NCI-H2029 treated with DMSO at 0.1 percent for 48 hours (cell line): Measurements from ENCODE around the gene FNDC3B.

Experiments used
- DNase-seq: peaks from one replicate; lab custom pipeline; 2025; lab: John Stamatoyannopoulos, UW

Gene FNDC3B

GRCh38 chr3:172150268-172150667 is 110.9 kb downstream of the FNDC3B start:
- DNase-seq, result no peak

DNA sequence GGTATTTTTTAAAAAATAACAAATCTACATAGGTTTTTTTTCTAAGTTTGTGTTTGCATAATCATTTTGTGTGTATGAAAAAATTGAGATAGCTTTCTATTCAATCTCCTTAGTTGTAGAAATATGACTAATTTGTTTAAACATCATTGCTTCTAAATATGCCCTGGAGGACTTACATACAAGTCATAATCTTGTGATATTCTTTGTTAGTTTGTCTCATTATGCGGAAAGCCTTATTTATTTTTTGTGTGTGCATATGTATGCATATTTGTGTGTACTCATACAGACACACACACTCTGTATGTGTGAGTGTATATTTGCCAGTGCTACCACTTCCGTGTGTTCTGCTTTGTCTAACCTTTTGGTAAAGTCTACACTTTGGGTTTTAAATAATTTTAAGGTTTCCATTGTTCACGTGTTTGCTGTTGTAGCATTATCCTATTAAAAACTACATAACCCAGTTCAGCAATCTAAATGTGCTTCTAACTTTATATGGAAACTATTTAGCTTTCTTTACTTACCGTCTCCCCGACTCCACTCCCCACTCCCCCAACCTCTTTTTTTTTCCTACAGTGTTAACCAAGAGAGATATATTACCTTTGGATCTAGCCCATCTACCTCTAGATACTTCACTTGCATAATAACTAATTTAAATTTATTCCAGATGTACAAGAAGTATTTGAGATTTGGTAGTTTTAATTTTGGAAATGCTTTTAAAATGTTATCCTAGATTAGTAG is 111.7 kb downstream of the FNDC3B start:
- DNase-seq, result no peak

- DNase-seq, result no peak
Observed at GRCh38 chr3:172151651-172152649, 112.6 kb downstream of the FNDC3B start.

DNA sequence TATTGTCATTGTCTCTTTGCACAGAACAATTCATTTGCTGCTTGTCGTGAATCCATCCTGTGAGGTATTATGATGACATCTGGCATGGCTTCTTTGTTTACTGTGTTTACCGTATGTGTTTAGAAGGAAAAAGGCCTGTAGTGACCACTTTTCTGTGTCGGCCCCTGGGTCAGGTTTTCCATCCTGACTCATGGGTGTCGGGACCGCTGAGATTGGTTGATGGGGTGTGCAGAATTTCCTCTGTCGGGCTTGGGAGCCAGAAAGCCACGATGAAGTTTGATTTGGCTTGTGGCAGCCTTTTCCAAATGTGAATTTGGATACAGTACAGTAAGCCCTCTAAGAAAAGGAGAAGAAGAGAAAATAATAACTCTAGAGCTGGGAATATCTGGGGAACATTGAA is 113.5 kb downstream of the FNDC3B start:
- DNase-seq, result no peak

GRCh38 chr3:172153335-172153861 is 114.0 kb downstream of the FNDC3B start:
- DNase-seq, result no peak

- DNase-seq, result no peak
Observed at GRCh38 chr3:172154768-172155664, 115.6 kb downstream of the FNDC3B start.

- DNase-seq, result peak; percentile 50
Observed at GRCh38 chr3:172155897-172156585, 116.7 kb downstream of the FNDC3B start.

GRCh38 chr3:172156586-172156955 is 117.2 kb downstream of the FNDC3B start:
- no peak for DNase-seq

GRCh38 chr3:172157564-172158258 is 118.3 kb downstream of the FNDC3B start:
- no peak for DNase-seq

DNA sequence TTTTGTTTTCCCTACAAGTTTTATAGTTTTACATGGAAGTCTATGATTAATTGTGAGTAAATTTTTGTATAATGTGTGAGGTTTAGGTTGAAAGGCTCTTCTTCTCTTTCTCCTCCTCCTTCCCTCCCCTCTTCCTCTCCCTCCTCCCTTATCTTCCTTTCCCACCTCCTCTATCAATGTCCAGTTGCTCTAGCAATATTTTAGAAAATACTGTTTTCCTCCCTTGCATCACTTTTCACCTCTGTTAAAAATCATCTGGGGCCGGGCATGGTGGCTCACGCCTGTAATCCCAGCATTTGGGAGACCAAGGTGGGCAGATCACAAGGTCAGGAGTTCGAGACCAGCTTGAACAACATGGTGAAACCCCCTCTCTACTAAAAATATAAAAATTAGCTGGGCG is 119.4 kb downstream of the FNDC3B start:
- DNase-seq, result no peak

DNA sequence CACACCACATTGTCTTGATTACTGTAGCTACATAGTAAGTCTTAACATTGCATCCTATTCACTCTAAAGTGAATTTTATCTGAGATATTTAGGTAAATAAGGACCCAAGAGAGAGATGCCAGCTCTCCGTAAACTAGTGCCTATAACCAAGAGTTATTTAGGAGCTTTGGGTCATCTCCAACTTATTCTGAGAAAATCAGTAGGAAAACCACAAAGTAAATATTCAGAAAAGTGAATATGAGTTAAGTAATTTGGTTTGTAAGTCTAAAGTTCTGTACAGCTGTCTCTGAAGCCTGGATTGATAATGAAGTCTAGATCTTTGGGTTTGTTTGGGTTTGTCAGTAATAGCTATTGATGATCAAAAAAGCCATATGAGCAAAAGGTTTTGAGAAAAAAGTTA is 120.0 kb downstream of the FNDC3B start:
- DNase-seq, result no peak

- no peak for DNase-seq
Observed at GRCh38 chr3:172159962-172160538, 120.7 kb downstream of the FNDC3B start.

DNA sequence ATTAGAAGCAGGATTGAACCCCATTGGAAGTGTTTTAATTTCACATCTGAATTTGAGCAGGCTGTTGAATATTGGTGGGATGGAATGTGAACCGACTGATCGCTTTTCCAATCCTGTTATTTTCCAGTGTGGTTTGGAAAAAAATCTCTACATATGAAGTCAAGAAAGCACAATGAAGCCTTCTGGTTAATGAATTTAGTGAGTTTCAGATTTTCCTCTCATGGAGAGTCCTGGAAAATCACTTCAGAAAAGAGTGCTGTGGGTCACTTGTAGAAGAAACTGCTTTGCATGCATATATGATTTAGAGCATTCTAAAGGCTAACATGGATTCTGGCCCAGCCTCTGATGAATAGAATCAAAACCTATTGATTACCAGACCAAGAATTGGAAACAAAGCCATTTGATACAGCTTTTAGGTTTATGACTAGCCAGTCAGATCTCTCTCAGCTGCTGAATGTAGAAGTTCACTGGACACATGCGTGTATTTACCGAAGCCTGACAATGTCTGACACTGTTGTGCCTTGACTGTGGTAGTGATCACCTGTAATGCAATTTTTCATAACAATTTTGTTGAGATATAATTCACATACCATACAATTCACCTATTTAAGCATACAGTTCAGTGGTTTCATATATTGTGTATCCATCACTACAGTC is 121.9 kb downstream of the FNDC3B start:
- no peak for DNase-seq

DNA sequence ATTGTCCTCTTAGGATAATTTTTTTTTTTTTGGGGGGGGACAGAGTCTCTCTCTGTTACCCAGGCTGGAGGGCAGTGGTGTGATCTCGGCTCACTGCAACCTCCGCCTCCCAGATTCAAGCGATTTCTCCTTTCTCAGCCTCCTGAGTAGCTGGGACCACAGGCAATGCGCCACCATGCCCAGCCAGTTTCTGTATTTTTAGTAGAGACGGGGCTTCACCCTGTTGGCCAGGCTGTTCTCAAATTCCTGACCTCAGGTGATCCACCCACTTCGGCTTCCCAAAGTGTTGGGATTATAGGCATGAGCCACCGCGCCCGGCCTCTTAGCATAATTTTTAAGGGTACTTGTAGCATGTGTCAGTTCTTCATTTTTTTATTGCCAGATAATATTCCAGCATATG is 122.6 kb downstream of the FNDC3B start:
- DNase-seq, result no peak

DNA sequence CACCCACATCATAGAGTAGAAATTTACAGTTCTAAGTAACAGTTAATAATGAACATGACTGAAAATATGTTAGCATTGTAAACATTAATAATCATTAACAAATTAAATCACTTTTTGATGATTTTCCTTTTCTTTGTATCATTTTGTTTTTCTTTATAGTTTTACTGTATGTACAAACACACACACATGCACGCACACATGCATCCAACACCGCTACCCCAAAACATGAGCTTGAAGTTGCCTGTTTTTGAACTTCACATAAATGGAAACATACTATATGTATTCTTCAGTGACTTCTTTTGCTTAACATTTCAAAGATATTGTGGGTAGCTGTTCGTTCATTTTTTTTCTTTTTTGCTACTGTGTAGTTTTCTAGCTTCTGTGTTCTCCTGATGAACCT is 123.9 kb downstream of the FNDC3B start:
- no peak for DNase-seq

- DNase-seq, result no peak
Observed at GRCh38 chr3:172164620-172165362, 125.4 kb downstream of the FNDC3B start.

GRCh38 chr3:172166261-172166660 is 126.9 kb downstream of the FNDC3B start:
- no peak for DNase-seq

GRCh38 chr3:172166890-172167289 is 127.5 kb downstream of the FNDC3B start:
- no peak for DNase-seq
